Heart left ventricle (tissue), 13 donors: ENCODE data around the gene EIF4E3.

Source experiments
- CTCF ChIP-seq, 12 donors: fragments of 200-600 bp; sonication (generic) in 4 of 12; IDR thresholded peaks; one replicate each; pipeline versions ENCODE4 v1.5.0 to v1.8.0; 2018 to 2022; ENCODE audit warnings: antibody characterized with exemption in 12 of 12, mild to moderate bottlenecking in 5 of 12
- POLR2A ChIP-seq, 2 donors: fragments of 450-650 bp; IDR thresholded peaks; one replicate each; pipeline ENCODE4 v1.6.1; 2017; ENCODE audit warnings: antibody characterized with exemption in 2 of 2, mild to moderate bottlenecking in 2 of 2, moderate library complexity in 2 of 2
- donor health status: ischemic (EF 13 %, LVEDD 7.1; RV severe dilation, severe dysfunction).
- donor health status: DM: no; HTN: yes; CAD: no.
- donor health status: DM: no; HTN: no; CAD: no.
- donor health status: ischemic (EF 25% LVEDD 6.9; RV normal size, moderate dysfunction).
- donor health status: ischemic (EF 25% LVEDD 5.7; RV mildly dilated, moderate dysfunction).
- donor health status: ischemic (EF 35%, LVEDD 5.7; RV mildly dilated, moderate dysfunction).
- donor health status: nonischemic (EF 11% LVEDD 7.7; RV severe dilation, severe dysfunction).
- donor health status: DM: yes; HTN: yes; CAD: no.
- donor health status: PGD.
- donor health status: ischemic (EF 29% LVEDD 5.4; RV normal size, mild dysfunction).
- donor health status: nonischemic (EF 23%, LVEDD 6.1; RV moderate dilation, normal function).

GRCh38 chr3:71704915-71705314 lies 20.3 kb downstream of the EIF4E3 start:
- TF ChIP-seq POLR2A (IDR thresholded peaks at IDR 0.05) (no peak), CTCF (IDR thresholded peaks at IDR 0.05) (no peak)
